HuH-7 (cell line): ENCODE data around the gene MS4A18.
"Not testable (repeated sequence)": the region's sequence is repeated elsewhere in the genome, so short reads cannot be mapped to it uniquely, and the experiment has no call there.

Experiments
- DNase-seq: peaks from one replicate; pipeline ENCODE4 v3.0.0; 2011; ENCODE audit warnings: low spot score

Gene MS4A18

DNA sequence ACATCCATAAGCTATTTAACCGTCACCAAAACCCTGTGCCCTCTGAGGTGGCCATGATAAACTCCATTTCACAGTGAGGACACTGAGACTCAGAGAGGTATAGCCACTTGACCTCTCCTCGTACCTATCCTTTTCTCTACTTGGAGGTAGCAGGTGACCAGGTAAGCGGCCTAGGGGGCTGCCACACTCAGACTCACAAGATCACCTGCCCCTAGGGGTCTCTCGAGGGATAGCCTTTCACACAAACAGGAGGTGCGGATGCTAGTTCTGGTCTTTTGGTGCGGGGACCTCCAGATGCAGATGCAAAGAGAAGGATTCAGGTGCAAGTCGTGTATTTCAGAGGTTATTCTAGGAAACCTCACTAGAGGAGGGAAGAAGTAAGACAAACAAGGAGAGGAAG lies 14.6 kb downstream of the MS4A18 start:
- no peak for DNase-seq

GRCh38 chr11:60740573-60740972 lies 16.1 kb downstream of the MS4A18 start:
- no peak for DNase-seq

DNA sequence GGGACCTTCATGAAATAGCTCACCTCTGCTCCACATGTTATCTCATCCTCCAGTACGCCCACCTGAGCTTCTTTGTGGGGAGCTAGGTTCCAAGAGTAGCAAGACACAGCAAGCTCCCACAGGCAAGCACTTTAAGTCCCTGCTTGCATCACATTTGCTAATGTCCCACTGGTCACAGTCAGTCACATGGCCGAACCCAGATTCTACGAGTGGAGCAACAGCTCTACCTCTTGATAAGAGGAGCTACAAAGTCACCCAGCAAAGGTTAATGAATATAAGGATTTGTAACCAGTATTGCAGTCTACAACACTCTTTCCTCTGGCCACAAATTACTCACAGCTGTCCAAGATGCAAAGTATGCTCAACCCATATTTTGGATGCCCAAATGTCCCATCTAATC lies 16.9 kb downstream of the MS4A18 start:
- no peak for DNase-seq

DNA sequence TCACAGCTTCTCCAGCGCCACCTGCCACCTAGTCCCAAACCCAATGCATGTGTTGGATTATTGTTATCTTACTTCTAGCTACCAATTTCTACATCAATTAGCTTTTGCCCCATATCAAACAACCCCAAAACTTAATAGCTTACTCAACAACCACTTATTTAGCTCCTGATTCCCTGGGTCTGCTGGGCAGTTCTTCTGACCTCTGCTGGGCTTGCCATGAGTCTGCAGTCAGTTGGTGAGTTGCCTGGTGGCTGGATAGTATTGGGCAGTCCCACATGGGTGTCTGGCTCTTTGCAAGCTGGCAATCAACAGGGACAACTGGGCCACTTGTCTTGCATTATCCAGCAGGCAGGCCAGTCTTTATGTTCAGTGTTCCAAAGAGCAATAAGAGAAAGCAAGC lies 18.5 kb downstream of the MS4A18 start:
- no peak for DNase-seq

DNA sequence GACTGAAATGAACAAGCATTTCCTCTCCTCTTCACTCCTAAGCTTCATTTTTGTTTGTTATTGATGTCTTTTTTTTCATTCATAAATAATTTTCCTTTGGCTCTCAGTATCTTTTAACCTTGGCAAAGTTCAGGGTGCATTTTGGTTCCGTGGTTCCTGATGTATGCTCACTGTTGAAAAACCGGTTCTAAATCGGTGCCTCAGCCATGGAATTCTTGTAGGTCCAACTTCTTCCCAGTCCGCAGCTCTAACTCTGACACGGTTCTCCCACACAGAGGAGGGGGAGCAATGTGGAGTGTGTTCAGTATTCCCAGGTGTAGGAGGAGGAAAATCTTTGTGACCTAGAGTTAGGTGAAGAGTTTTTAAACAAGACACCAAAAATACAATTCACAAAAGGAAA lies 19.6 kb downstream of the MS4A18 start:
- DNase-seq: no peak

DNA sequence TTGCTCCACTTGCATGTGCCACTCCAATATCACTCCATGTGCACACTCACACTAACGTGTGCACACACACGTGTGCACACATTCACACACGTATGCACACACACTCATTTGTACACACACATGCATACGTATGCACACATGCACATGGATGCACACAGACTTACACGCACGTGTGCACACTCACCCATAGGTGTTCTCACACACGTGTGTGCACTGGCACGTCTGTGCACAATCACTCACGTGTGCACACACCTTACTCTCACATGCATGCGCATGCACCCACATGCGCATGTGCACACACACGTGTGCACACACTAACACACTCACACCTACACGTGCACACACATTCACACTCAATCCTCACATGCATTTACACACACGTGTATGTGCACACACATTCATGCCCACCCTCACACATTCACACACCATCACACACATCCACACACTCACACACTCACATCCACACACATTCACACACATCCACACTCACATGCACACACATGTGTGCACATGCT lies 22.9 kb downstream of the MS4A18 start:
- no peak for DNase-seq

DNA sequence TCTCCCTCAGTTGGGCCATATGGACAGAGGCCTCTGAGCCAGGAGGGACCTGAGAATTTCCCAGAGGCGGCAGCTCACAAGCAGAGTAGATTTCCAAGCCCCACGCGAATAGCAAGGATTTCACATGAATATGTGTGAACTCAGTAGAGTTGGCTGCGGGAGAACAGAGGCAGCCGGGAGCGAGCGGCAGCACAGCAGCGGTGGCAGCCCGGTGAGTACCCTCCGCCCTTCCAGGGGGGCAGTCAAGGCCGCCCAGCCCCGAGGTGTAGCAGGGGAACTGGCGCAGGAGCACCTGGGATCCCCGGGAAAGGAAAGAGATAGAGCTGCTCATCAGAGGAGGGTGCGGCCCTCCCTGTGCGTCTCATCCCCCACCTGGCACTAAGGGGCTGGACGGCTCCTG lies 23.7 kb downstream of the MS4A18 start:
- DNase-seq: no peak

DNA sequence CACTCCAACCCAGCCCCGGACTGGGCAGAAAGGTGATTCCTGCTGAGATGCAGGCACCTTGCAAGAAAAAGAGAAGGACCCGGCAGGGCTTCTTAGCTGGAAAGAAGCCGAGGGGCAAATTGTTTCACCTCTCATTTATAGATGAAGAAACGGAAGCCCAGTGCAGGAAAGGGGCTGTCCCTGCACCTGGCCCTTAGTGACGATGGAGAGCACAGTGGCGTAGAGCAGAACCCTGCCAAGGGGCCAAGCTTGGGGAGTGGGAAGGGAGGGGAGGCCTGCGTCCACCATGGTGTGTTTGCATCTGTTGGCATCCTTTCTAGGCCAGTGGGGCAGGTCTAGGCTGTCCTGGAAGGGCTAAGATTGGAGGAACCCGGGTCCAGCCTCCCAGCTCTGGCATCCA lies 24.3 kb downstream of the MS4A18 start:
- DNase-seq: no peak

GRCh38 chr11:60750911-60751310 lies 26.4 kb downstream of the MS4A18 start:
- no peak for DNase-seq

DNA sequence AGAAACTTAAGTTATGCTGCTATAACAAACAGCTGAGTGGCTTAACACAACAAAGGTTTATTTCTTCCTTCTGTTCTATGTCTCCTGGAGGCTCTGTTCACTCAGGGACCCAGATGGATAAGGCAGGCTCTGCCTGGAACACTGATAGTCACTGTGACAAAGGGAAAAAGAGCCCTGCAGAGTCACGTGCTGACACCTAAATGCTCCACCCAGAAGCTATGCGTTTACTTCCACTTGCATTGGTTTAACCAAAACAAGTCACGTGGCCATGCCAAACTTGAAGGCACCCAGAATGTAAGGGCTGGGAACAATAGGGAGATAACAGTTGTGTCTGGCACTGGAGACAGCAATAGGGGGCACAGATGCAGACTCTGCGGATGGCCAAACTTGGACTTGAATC lies 28.8 kb downstream of the MS4A18 start:
- no peak for DNase-seq

GRCh38 chr11:60754887-60755286 lies 30.4 kb downstream of the MS4A18 start:
- no peak for DNase-seq

DNA sequence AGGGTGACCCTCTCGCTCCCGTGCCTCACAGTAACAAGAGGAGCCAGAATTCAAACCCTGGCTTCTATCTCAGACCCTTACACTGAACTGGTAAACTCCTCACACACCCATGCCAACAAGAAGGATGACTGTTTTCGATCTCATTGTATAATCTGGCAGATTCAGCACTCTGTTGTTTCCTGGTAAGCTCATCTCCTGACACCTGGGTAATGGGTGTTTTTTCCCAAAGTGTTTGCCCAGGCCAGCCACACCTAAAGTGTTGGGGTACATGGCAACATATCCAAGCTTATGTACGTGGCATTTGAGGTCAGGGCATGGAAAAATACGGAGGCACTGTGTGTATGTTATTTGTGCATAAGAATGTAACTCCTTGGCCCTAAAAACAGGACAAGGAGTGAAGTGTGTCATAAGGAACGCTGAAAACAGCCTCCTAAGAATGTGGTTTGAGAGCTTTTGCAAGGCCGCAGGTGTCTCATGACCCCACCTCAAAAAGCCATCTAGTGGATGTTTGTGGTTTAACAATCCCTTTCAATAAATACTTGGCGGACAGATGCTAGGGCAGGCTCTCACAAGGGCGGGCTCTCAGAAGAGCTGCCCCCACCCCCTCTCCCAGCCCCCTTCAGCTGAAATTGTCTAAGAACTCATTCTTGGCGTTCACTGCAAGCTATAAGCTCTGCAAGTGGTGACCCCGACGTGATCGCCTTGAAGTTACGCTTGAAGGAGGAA lies 31.9 kb downstream of the MS4A18 start, which contains the start of gene MS4A15:
Gene MS4A15, plus strand, starts transcription at position 561 of the 726 bp plus-strand sequence. CDS start 6,867 bp downstream, outside the sequence.
- DNase-seq: peak; percentile 52

DNA sequence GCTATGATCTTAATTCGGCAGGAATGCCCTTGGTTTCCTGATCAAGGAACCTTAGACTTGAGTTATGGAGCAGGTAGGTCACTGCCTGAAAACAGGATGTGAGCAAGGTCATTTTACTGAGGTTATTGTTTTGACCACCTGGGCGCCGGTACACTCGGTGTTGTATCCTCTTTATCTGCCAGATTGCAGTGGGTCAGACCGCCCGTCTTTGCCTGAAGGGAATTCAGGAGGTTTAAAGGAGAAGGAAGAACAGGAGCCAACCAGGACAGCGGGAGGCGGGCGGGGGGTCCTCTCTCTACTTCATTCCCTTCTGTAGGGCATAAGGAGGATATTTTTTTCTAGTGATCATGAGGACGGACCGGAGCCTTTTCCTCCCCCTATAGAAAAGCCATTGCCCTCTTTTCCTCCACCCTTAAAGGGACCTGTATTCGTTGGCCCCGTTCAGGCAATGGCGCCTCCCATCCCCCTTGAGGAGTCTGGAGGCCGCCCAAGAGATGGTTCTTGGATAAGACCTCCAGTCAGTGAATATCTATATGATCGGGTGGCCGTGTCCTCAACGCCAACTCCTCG lies 32.8 kb downstream of the MS4A18 start:
- DNase-seq: no peak

DNA sequence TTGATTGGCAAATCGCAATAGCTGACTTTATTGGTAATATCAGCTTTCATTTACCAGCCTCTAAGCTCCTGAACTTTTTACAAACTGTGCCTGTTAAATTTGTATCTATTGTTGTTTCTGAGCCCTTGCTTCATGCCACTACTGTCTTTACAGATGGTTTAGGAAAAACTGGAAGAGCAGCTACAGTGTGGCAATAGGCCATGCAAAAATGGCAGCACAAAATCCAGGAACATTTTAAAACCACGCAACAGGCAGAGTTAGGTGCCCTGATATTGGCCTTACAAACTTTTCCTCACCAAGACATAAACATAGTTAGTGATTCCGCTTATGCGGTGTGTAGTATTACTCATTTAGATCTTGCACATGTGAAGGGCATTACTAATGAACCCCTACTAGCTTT lies 34.2 kb downstream of the MS4A18 start:
- not testable (repeated sequence) for DNase-seq

DNA sequence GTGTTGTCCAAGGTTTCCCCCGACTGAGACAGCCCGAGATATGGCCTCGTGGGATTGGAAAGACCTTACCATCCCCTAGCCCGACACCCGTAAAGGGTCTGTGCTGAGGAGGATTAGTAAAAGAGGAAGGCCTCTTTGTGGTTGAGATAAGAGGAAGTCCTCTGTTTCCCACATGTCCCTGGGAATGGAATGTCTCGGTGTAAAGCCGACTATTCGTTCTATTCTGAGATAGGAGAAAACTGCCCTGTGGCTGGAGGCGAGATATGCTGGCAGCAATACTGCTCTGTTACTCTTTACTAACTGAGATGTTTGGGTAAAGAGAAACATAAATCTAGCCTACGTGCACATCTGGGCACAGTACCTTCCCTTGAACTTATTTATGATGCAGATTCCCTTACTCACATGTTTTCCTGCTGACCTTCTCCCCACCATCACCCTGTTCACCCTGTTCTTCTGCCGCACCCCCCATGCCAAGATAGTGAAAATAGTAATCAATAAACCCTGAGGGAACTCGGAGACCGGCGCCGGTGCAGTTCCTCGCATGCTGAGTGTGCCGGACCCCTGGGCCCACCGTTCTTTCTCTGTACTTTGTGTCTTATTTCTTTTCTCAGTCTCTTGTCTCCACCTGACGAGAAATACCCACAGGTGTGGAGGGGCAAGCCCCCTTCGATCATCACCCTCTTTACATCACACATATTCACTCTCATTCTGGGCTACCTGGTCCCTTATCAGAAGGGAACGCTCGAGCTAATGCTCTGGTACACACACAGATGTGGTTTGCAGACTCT lies 35.1 kb downstream of the MS4A18 start:
- not testable (repeated sequence) for DNase-seq

DNA sequence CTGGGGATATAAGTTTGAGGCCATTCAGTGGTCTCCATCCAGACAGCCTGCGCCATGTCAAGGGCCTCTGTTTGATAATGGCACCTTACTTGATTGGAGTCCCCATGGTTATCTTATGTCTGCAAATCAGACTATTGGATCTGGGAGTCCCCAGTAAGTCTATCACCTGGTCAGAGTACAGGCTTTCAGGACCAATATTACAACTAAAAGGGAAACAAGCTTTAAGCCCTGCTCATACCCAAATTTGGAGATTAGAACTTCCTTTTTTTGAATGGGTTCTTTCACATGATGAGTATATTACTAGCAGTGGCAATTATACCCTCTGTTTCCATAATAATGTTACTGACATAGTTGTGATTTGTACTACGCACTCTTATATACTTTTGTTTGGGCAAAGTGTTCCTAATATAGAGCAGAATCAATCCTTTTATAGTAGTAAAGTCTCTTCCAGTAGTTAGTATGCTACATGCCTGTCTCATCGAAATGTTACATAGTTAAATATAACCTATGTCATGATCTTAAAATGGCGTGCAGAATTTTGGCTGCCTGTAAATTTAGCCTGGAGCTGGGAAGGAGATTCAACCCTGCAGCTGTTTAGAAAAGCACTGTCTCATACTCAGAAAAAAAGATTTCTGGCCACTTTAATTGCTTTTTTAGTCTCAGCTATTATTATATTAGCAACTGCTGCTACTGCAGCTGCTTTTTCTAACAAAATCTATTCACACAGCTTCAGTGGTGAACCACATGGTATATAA lies 37.1 kb downstream of the MS4A18 start:
- no peak for DNase-seq

- DNase-seq: no peak
Measured at GRCh38 chr11:60762851-60763691, 38.6 kb downstream of the MS4A18 start.

- no peak for DNase-seq
Measured at GRCh38 chr11:60763692-60764369, 39.3 kb downstream of the MS4A18 start.

DNA sequence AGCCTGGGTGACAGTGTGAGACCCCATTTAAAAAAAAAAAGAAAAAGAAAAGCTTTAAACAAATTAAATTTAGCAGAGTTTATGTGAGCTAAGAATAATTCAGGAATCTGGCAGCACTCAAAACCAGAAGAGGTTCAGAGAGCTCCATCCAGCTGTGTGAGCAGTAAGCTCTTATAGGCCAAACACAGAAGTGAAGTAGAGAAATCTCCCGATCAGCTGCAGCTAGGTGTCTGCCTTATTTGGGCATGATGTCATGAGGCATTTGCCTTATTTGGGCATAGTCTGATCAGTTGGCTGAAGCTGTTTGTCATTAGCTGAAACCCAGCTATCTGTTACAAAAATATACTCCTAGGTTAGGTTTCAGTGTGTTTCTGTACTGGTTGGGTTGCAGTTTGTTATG lies 40.4 kb downstream of the MS4A18 start:
- DNase-seq: no peak

- no peak for DNase-seq
Measured at GRCh38 chr11:60765355-60765754, 40.8 kb downstream of the MS4A18 start.

GRCh38 chr11:60766547-60766946 lies 42.0 kb downstream of the MS4A18 start:
- no peak for DNase-seq
